GM18508 (cell line): ENCODE measurements around the gene SF3A1.
"Not testable (repeated sequence)": the region's sequence is repeated elsewhere in the genome, so short reads cannot be mapped to it uniquely, and the experiment has no call there.

Experiments
- ATAC-seq: cut with Tn5 transposase; IDR thresholded peaks from one replicate; pipeline ENCODE4 v1.9.1; 2021; ENCODE audit warnings: moderate number of reproducible peaks; ENCODE audit not compliant: insufficient read depth, unreplicated experiment

The SF3A1 gene

DNA sequence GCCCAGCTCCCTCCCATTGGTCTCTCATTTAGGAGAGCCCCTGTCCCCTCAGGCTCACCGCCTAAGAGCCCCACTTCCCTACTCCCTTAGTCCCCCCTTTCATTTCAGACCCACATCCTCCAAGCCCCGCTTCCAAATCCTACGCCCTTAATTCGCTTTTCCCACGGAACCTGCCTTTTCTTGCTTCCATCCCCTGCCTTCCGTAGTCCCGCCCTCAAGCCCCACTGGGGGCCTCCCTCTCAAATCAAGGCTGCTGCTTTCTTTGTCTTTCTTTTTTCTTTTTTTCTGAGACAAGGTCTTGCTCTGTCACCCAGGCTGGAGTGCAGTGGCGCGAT is 509 bp upstream of the SF3A1 start:
- no peak for ATAC-seq

DNA sequence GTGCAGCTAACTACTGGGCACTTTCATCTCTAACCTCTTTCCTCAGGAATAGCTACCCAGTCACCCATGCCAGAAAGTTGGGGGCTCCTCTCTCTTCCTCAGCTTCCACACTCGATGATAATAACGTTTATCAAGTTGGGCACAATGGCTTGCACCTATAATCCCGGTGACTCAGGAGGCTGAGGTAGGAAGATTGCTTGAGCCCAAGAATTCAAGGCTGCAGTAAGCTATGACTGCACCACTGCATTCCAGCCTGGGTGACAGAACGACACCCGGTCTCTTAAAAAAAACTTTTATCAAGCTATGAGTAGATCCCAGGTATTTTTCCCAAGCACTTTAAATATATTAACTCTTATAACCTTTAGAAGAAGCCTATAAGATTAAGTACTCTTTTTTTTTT is 2.0 kb downstream of the SF3A1 start:
- no peak for ATAC-seq

DNA sequence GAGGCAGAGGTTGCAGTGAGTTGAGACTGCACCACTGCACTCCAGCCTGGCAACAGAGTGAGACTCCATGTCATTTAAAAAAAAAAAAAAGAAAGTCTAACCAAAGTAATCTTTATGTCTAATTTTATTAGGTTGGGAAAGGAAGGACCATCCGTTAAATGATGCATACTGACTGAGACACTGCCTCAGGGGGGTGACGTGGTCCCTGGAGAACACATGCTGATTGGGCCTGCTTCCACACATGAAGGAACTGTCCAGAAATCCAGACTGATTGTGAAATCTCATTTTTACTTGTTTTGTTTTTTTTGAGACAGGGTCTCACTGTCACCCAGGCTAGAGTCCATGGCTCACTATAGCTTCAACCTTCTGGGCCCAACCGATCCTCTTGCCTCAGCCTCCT is 5.5 kb downstream of the SF3A1 start:
- ATAC-seq: no peak

DNA sequence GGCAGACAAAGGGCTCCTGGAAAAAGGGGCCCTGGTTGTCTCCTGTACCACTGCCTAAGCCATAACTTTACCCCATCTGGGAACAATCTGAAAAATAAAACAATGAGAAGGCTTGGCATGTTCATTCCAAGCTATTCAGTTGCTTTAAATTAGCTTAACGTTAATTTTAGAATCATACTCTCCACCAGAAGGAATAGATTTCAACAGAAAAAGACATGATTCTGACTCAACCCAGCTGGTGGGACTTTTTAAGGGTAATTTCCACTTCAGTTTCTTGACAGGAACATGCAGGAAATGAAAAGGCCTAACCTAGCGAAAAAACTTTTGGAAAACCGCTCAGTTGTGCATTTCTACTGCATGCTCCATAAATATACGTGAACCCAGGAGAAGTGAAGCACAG is 7.9 kb downstream of the SF3A1 start:
- ATAC-seq: no peak

DNA sequence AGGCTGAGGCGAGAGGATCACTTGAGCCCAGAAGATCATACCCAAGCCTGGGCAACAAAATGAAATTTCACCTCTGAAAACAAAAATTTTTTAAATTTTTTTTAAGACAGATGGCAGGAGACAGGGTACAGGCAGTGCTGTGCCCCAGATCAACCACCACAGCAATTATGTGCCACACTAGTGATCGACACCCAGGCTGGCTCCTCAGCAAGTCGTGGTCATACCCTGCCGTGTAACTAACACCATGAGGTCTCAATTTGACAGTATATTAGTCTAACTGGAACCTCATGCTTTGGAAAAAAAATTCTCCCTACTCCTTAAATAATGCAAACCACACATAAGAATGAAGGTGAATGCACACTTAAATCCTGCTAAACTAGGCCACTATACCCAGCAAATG is 8.3 kb downstream of the SF3A1 start:
- no peak for ATAC-seq

DNA sequence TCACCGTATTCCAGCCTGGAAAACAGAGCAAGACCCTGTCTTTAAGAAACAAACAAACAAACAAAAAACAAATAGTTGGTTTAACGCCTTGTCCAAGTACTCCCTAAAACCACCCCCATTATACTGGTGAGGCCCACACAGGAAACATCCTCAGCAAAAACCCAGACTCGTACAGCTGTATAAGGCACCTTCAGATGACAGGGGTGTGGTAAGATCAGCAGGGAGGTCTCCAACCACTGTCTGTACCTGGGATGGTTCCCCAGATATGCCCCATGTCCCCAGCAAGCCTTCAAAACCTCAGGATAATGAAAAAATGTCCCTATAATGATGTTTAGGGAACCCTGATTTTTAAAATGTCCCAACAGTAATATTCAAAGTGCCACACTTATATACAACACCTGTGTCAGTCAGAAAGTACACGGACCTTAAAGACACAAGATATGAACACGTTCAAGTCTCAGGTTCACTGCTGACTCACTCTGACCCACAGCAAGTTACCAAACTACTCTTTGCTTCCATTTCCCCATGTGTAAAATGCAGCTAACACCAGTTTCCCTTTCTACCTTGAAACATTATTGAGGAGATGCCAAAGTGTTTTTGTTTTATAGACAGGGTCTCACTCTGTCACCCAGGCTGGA is 9.3 kb downstream of the SF3A1 start:
- no peak for ATAC-seq

DNA sequence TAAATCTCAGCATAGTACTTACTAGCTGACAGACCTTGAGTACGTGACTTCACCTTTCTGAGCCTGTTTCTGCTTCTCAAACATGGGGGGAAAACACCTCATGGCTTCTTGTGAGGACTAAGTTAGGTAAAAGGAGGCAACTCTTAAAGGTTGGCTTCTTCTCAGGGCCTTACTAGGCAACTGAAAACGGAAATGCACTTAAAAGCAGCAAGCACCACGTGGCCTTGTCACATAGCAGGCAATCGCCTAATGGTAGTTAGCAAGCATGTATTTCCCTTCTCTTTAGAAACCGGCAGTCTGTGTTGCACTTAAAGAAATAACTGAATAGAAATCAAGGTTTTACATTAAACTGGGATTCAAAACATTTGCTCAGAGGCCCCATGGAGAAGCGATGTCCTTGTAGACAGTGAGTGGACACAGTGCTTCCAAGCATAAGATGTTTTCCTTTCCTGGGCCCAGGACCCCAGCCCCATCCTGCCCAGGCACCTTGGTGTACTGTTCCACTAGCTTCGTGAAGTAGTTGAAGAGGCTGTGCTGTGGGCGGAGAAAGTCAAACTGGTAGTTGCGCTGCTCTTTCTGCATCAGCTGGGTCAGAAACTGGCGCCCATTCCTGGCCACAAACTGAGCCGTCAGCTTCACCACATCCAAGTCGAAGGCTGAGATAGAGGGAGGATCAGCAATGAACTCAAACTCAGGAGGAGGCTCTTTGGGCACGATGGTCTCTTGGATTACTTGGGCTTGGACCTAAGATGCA is 12.1 kb downstream of the SF3A1 start:
- no peak for ATAC-seq

DNA sequence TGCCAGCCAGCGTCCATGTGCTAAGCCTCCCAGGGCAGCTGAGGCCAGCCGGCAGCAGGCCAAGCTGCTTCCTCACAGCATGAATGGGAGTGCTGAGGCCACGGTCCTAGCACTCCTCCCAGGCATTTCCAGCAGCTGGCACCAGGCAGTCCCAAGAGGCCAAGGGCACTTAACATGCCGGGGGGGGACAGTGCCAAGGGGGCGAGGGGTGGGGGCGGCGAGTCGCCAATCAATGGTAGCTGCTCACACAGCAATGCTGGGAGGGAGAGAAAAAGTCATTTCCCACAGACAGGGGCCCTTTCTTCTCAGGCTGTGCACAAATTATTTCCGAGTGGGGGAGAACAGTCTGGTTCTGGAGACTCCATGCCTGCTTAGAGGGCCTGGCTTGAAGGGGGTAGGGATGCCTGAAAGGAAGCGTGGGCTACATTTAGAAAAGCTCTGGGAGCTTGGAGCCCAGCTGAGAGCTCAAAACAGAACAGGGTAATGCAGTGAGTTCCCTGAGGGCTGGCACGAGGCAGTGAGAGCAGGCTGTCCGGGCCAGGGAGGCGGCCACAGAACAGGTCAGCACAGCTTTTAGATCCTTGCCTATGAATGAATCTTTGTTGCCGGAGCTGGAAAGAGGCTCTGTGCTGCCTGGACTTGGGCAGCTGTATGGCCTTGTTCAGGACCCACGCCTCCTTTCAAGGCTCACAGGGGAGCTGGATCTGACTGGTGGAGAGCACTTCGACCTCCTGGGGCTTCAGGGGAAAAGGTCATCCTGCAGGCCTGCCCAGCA is 15.6 kb downstream of the SF3A1 start:
- no peak for ATAC-seq

DNA sequence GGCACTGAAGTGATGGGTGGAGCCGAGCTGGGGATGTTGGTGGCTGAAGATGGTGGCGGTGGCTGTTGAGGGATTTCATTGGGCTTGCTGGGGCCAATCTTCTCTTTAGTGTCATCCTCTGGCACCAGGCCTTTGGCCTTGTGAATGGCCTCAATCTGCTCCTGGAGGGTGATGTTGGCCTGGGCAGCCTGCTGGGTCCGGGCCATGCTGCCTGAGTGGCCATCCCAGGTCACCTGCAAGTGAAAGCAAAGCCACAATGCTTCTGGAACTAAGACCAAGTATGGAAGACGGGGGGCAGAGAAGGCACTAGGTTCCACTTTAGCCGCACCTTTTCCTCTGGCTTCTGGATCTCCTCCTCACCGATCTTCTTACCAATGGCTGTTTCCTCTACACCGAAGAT is 17.9 kb downstream of the SF3A1 start:
- ATAC-seq: no peak

DNA sequence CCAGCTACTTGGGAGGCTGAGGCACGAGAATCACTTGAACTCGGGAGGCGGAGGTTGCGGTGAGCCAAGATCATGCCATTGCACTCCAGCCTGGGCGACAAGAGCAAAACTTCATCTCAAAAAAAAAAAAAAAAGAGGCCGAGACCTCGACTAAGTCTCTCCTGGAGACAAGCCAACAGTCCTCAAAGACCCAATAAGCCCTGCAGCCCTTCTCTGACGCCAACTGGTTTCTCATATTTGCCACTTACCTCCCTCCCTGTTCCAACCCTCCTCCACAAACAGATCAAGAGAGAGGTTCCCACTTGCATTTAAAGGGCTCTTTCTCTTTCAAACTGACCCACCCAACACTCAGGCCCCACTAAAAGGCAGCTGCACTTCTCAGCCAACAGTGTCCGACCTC is 18.4 kb downstream of the SF3A1 start:
- ATAC-seq: not testable (repeated sequence)

DNA sequence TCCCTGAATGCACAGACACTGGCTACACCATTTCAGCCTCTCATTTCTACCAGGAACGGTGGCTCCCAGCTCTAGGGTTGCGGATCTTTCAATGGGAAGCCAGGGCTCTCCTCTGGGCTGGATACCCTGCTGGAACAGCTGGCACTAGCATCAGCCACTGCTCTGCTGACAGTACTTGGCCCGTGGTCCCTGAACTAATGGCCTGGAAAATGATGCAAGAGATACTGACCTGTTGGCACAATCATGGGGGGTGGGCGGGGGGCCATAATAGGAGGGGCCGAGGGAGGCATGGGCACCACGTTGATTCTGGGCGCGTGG is 19.3 kb downstream of the SF3A1 start:
- ATAC-seq: no peak

DNA sequence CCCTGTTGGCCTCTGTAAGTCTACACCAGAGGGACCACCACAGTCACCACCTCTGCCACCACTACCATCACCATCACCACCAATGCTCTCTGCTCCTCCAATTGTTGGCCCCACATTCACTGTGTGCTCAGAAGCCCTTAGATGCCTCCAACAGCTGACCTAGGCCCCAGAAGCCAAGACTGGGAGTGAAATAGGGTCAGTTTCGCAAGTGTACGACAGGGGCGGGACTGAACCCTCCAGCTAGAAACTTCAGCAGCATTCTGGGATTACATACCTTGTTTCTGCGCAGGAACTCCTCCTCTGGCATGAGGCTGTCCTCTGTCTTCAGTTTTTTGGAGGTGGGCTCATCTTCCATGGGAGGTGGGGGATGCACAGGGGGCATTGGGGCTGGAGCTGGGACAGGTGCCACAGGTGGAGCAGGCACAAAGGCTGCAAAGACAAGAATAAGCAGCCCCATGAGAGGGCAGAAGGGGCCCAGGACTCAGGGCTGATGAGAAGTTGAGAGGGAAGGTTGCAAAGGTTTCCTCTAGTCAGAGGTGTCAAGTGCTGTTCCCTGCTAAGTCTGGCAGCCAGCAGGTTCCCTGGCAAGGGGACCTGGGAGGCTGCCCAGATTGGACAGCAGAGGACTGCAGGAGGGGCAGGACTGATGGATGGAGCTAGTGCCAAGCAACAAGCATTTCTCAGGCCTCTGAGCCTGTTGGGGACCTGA is 19.8 kb downstream of the SF3A1 start:
- ATAC-seq: no peak

DNA sequence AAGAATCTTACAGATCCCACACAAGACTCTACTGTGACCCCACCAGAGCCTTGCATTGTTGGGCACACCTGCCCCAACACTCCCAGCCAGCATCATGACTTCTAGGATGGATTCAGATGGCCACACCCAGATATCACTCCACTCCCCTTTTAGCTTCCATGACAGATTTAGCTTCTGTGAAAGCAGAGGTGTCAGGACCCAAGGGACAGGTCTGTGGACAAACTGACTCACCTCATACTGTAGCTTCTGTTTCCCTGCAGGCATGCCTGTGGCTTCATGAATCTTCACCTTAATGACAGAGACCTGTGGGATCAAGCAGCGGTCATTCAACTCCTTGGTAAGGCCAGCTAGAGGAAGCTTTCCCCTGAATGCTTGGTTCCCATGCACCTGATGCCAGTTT is 21.5 kb downstream of the SF3A1 start:
- ATAC-seq: no peak

DNA sequence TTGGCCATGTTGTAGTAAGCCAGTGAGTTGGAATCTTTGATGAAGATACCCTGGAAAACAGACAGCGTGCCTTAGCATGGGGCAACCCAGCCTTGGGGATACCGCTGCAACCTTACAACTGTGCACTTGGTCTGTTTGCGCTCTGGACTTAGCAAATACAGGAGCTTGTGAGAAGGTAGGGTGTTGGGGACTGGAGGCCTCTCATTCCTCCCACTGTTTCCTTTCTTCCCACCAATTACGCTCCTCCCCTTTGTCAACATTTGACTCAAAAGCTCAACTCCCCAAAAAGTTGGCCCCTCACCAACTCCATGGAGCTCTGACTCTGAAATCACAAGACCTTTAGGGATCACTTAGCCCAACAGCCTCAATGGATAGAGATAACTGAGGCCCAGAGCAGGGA is 22.0 kb downstream of the SF3A1 start:
- ATAC-seq: no peak

DNA sequence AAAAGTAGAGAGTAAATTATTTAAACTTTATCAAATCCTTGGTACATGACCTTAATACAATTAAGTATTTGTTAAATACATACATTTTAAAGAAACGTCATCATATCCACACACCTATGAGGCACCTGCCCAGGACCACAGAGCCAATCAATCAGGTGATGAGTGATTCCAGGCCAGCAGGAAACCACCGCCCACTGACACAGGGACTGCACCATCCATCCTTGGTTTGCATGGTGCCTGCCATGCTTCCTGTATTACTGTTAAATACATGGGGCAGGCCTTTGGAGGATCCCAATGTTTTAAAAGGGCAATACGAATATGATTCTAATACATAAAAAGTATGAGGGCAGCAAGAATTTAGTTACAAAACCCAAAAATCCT is 23.0 kb downstream of the SF3A1 start:
- ATAC-seq: no peak

DNA sequence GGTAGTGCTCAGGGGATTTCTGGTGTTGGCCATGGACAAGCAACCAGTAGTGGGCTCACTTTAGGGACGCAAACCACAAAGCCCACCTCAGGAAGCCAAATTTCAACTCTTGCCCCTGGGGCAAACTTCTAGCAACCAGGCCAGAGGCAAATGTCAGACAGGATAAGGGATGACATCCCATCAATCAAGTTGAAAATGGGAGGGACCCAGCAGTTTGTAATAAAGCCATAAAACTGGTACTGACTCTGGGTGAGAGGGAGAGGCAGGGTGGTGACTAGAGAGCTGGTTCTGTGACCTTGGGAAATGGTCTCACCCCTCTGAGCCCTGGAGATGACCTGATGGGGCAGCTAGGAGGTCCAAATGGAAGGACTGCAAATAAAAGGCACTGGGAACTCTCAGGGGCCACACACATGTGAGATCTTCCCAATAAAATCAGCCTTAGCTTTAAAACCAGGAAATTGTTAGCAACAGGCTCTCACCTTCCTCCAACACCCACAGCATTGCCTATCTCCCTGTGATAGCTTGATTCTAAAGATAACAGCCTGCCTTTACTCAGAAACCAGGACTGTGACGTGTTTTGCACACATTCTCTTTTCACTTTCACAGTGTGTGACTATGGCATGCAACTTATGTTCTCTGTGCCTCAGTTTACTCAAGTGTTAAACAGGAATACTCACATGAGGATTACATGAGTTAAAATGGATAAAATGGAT is 23.5 kb downstream of the SF3A1 start:
- ATAC-seq: no peak

DNA sequence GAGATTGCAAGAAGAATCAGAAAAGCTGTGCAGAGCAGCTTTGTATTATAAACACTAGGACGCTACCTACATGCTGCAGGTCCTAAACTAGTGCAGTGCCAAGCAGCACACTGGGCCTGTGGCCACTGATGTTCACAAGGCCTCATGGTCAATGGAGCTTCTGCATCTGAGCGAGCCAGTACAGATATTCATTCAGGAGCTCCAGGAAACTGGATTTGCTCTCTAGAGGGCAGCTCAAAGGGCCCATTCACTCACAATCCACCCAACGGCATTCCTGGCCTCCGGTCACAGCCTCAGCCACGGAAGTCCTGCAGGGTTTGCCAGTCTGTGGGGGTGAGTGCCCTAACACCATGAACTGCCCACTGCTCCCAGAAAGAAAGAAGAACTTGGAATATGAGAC is 24.1 kb downstream of the SF3A1 start:
- ATAC-seq: no peak

DNA sequence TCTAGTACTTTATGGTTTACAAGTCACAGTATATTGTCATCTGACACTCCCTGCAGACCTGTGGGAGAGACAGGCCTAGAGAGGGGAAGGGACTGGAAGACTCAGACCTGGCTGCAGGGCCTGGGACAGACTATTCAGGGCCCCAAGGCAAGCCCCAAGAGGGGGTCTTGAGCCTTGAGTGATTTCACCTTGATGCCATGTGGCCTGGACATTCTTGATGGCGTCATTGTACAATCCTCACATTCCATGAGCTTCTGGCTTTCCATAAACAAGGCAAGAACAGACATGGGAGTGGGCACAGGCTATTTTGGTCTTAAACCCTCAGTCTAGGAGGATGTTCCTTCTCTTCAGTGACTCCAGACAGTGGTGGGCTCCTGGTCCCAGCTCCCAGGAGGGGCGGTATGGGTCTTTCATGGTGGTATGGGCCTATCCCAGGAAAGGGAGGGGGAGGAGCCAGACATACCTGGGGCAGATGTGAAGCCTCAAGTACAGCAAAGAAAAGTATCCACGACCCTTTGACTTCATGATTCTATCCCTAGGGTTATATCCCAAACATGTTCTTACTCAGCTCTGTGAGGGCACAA is 28.1 kb downstream of the SF3A1 start:
- ATAC-seq: no peak

DNA sequence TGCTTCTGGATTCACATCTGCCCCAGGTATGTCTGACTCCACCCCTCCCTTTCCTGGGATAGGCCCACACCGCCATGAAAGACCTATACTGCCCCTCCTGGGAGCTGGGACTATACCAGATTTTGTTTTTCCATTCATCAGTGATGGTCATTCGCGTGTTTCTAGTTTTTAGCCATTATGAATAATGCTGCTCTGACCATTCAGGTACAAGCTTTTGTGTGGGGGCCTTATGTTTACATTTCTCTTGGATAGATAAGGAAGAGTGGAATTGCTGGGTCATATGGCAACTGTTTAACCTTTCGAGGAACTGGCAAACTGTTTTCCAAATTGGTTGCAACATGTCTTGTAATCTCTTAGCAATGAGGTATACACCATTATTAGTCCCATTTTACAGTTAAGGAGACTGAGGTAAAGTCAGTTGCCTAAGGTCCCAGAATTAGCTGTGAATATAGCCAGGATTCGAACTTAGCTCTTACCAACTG is 28.8 kb downstream of the SF3A1 start:
- no peak for ATAC-seq

DNA sequence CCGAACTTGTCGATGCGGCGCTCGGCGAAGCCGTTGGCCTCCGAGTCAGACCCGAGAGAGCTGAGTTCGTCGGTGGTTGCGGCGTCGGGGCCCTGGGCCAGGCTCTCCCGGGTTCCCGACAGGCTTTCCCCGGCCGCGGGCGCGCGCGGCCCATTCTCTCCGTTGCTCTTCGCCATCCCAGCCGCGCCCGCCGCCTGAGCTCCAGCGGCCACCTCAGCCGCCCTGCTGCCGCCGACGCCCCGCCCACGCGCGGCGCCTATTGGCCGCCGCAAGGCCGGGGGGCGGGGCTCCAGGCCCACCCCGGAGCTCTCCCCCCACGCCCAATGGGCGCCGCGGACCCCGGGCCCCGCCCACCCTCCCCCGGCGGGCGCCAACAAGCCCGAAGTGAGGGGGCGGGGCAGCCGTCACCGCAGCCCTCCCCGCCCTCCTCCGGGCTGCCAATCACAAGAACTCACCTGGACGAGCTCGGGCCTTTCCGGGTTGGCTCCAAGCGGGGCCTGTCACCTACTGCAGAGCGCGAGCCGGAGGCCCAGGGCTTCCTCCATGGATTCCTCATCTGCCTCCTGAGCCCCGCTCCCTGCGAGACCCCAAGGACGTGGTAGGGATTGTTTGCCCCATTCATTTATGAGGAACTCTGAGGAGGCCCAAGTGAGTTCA is 29.9 kb downstream of the SF3A1 start, which contains the start of gene TBC1D10A:
TBC1D10A (minus strand) TSS at position 236 of the 657 bp plus-strand sequence; CDS start at position 176, 60 bp downstream.
- ATAC-seq: no peak
